ENCODE data around the gene MAP1B. TPM values are rescaled to one million over a fixed set of nuclear protein-coding genes. Genes with fewer than 3 reads are reported as not detected.

Gene MAP1B
- total and polyA plus RNA-seq, 8 donors = 2.1 to 985 (median 24.7) TPM

DNA sequence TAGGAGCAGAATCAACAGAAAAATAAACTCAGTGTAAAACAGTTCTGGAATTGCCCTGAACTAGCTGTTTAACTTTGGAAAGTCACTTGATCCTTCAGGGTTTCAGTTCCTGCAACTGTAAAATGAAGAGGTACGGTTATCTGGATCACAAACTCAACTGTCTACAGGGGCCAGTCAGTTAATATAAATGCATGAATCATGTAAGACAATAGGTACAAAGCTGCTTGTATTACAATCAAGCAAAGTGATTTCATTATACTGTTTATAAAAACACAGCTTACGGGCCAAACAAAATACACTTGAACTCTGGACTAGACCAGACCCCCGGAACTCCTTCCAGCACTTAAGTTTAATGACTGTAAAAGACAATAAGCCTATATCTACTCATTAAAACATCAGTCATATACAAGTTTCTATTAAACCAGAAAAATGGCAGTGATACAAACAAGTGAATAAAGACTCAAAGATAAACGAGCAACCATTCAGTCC lies 139.7 kb downstream of the MAP1B start:
- no peak for DNase-seq
- Histone ChIP-seq H3K4me1 (peaks cover 3 to 74% (median 49%) of the 10 kb centered on the region in 4 donors), H3K9me3 (no peaks in the 10 kb centered on the region), H3K27ac (peak overlapping the region in 4 of 5 donors; percentile 58 to 80 (median 68)), H3K4me3 (no peak overlapping the region), H3K27me3 (no peaks in the 10 kb centered on the region), H3K36me3 (no peaks in the 10 kb centered on the region)
- WGBS, 5 donors = 39 to 78% (median 61%) methylated on average over 4 of the region's 4 CpGs
- intact Hi-C loops (cut with DNase I; ENCODE audit: low total_unique reads) = no loop called here
- TF ChIP-seq POLR2AphosphoS5 (IDR thresholded peaks at IDR 0.05) = no peak
- TF ChIP-seq, protein P1, sequence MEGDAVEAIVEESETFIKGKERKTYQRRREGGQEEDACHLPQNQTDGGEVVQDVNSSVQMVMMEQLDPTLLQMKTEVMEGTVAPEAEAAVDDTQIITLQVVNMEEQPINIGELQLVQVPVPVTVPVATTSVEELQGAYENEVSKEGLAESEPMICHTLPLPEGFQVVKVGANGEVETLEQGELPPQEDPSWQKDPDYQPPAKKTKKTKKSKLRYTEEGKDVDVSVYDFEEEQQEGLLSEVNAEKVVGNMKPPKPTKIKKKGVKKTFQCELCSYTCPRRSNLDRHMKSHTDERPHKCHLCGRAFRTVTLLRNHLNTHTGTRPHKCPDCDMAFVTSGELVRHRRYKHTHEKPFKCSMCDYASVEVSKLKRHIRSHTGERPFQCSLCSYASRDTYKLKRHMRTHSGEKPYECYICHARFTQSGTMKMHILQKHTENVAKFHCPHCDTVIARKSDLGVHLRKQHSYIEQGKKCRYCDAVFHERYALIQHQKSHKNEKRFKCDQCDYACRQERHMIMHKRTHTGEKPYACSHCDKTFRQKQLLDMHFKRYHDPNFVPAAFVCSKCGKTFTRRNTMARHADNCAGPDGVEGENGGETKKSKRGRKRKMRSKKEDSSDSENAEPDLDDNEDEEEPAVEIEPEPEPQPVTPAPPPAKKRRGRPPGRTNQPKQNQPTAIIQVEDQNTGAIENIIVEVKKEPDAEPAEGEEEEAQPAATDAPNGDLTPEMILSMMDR (IDR thresholded peaks at IDR 0.05) = no peak
- no peak for TF ChIP-seq EP300 (IDR thresholded peaks at IDR 0.05)
- TF ChIP-seq POLR2A (IDR thresholded peaks at IDR 0.05) = no peak

DNA sequence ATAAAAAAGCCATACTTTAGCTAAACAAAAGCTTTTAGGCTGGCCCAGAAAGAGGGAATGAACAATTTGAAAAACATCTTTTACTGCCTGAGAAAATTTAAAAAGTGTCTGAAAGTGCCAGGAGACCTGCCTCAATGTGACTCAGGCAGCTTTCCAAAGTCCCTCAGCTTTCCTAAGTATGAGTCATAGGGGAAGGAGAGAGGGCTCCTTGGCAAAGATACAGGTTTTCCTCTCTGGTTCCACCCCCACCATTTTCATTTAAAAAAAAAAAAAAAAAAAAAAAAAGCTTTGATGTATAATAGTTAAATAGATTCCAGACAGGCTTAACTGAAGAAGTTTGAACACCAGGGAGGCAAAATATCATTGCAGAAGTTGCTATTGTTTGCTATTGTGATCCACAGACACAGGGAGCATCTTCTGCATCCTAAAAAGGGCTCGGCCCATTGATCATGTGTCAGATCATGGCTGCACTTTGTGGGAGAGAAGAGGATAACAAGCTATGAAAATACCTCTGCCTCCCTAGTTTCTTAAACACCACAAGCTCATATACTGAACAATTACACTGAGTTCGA lies 141.2 kb downstream of the MAP1B start:
- Histone ChIP-seq H3K9me3 (no peaks in the 10 kb centered on the region), H3K4me3 (no peak overlapping the region), H3K27ac (peak overlapping the region in 4 of 5 donors; percentile 58 to 80 (median 68)), H3K4me1 (peaks cover 3 to 80% (median 52%) of the 10 kb centered on the region in 4 donors), H3K27me3 (no peaks in the 10 kb centered on the region), H3K36me3 (no peaks in the 10 kb centered on the region)
- intact Hi-C loops (cut with DNase I; ENCODE audit: low total_unique reads) = no loop called here
- TF ChIP-seq POLR2AphosphoS5 (IDR thresholded peaks at IDR 0.05) = peak in 1 of 3 donors; percentile 19
- TF ChIP-seq EP300 (IDR thresholded peaks at IDR 0.05) = no peak
- peak in 1 of 2 donors; percentile 80 for DNase-seq
- WGBS, 5 donors = 71 to 82% (median 78%) methylated on average over 2 of the region's 2 CpGs

- Histone ChIP-seq H3K4me1 (peaks cover 3 to 64% (median 36%) of the 10 kb centered on the region in 4 donors), H3K27me3 (no peaks in the 10 kb centered on the region), H3K9me3 (no peaks in the 10 kb centered on the region), H3K36me3 (no peaks in the 10 kb centered on the region), H3K4me3 (no peak overlapping the region), H3K27ac (no peak overlapping the region)
- intact Hi-C loops (cut with DNase I; ENCODE audit: low total_unique reads) = no loop called here
- TF ChIP-seq, protein P1 (IDR thresholded peaks at IDR 0.05) = no peak
- TF ChIP-seq POLR2AphosphoS5 (IDR thresholded peaks at IDR 0.05) (no peak), EP300 (IDR thresholded peaks at IDR 0.05) (no peak)
- 81 to 100% (median 97%) methylated on average over 1 of the region's 1 CpG for WGBS, 5 donors
- DNase-seq = no peak
Measured at GRCh38 chr5:72251386-72251785, 144.1 kb downstream of the MAP1B start.

- Histone ChIP-seq H3K9me3 (no peaks in the 10 kb centered on the region), H3K4me3 (no peak overlapping the region), H3K27me3 (no peaks in the 10 kb centered on the region), H3K36me3 (no peaks in the 10 kb centered on the region), H3K27ac (no peak overlapping the region), H3K4me1 (peaks cover 0 to 59% (median 30%) of the 10 kb centered on the region in 4 donors)
- no peak for DNase-seq
- TF ChIP-seq POLR2AphosphoS5 (IDR thresholded peaks at IDR 0.05) = no peak
- no peak for TF ChIP-seq POLR2A (IDR thresholded peaks at IDR 0.05)
- TF ChIP-seq, protein P1 (IDR thresholded peaks at IDR 0.05) = no peak
- TF ChIP-seq EP300 (IDR thresholded peaks at IDR 0.05) = no peak
- intact Hi-C loops (cut with DNase I; ENCODE audit: low total_unique reads) = no loop called here
Measured at GRCh38 chr5:72252008-72252407, 144.7 kb downstream of the MAP1B start.

DNA sequence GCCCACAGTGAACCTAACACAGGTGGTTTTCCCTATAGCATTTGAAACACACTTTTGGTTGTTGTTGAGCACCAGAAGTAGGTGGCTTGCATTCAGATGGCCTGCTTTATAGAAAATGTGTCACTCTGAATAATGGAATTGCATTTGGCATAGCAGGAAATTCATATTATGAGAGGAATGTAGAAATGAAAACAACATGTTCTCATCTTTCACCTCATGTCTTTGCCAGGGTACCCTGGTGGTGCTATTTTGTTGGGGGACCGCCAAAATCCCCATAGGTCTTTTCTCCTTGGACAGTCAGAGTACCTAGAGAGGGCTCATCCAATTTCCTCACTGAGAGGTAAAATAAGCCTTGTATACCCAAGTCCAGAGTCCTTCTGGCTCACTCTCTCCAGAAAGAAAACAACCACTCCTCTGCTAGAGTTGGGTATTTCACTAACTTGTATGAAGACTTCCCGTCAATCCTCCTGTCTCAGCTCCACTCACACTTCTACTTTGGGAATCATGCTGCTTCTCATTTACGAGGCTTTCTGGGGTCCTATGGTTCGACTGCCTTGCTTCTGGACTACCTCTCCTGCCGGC lies 145.4 kb downstream of the MAP1B start:
- 93 to 98% (median 97%) methylated on average over 5 of the region's 5 CpGs for WGBS, 5 donors
- intact Hi-C loops (cut with DNase I; ENCODE audit: low total_unique reads) = no loop called here
- Histone ChIP-seq H3K27ac (no peak overlapping the region), H3K4me1 (peaks cover 0 to 53% (median 24%) of the 10 kb centered on the region in 4 donors), H3K4me3 (no peak overlapping the region), H3K27me3 (no peaks in the 10 kb centered on the region), H3K36me3 (peaks cover 0 to 3% (median 0%) of the 10 kb centered on the region in 4 donors), H3K9me3 (no peaks in the 10 kb centered on the region)
- TF ChIP-seq EP300 (IDR thresholded peaks at IDR 0.05) (no peak), POLR2AphosphoS5 (IDR thresholded peaks at IDR 0.05) (no peak), POLR2A (IDR thresholded peaks at IDR 0.05) (no peak)
- TF ChIP-seq, protein P1 (IDR thresholded peaks at IDR 0.05) = no peak
- DNase-seq = no peak
